HEK293 (cell line): Measurements from ENCODE around the gene SESN1.

ENCODE experiments used
- CTCF ChIA-PET: fragments of 350-600 bp; formaldehyde crosslinking; extraction: SDS; loops from one replicate; lab custom pipeline; 2021; ENCODE audit warnings: antibody characterized with exemption; lab: Yijun Ruan, JAX
- POLR2A ChIA-PET: fragments of 300-600 bp; formaldehyde crosslinking; extraction: SDS; loops from one replicate; lab custom pipeline; 2020; ENCODE audit warnings: antibody characterized with exemption, inconsistent platforms; lab: Yijun Ruan, JAX
- H3K27ac ChIP-seq: fragments of 200-500 bp; sonication (Bioruptor generic); 2 replicates; pipeline ENCODE4 v1.5.1; 2014; ENCODE audit warnings: low read depth, low read length, control low read depth, inconsistent platforms; ENCODE audit errors: extremely low read depth
- H3K36me3 ChIP-seq, 2 experiments: fragments of 200-500 bp in 1 of 2; sonication (Bioruptor generic) in 1 of 2; 1 replicate in 1 of 2; 2 replicates in 1 of 2; pipeline ENCODE4 v1.5.1; 2014 to 2017; ENCODE audit warnings: inconsistent platforms in 2 of 2, low read length in 2 of 2; ENCODE audit not compliant: control insufficient read depth in 2 of 2, insufficient read depth in 1 of 2
- H3K4me1 ChIP-seq: fragments of 200-500 bp; sonication (Bioruptor generic); 2 replicates; pipeline ENCODE4 v1.5.1; 2014; ENCODE audit warnings: mild to moderate bottlenecking, low read length, inconsistent platforms; ENCODE audit not compliant: control insufficient read depth, insufficient read depth
- H3K4me3 ChIP-seq: 2 replicates; pipeline ENCODE4 v1.5.1; 2011; ENCODE audit warnings: low read depth, mild to moderate bottlenecking, control low read depth, low read length, moderate library complexity
- H3K9me3 ChIP-seq: fragments of 200-500 bp; sonication (Bioruptor generic); 2 replicates; pipeline ENCODE4 v1.5.1; 2014; ENCODE audit warnings: low read depth, low read length, inconsistent platforms; ENCODE audit not compliant: control insufficient read depth, insufficient read depth
- IKZF3 ChIP-seq: fragments of 450-650 bp; IDR thresholded peaks from 2 replicates; pipeline ENCODE4 v1.5.0; 2018; ENCODE audit warnings: missing biosample characterization, mild to moderate bottlenecking, missing genetic modification characterization, moderate library complexity
- KLF17 ChIP-seq: fragments of 450-650 bp; formaldehyde crosslinking; IDR thresholded peaks from 2 replicates; pipeline ENCODE4 v1.5.1; 2016; ENCODE audit warnings: missing biosample characterization, missing genetic modification characterization
- PATZ1 ChIP-seq: fragments of 450-650 bp; formaldehyde crosslinking; IDR thresholded peaks from 2 replicates; pipeline ENCODE4 v1.5.1; 2016; ENCODE audit warnings: missing biosample characterization, missing genetic modification characterization
- PRDM1 ChIP-seq: fragments of 450-650 bp; formaldehyde crosslinking; IDR thresholded peaks from 2 replicates; pipeline ENCODE4; 2016; ENCODE audit warnings: missing biosample characterization, missing genetic modification characterization
- TRIM28 ChIP-seq: IDR thresholded peaks from 2 replicates; pipeline ENCODE4 v1.6.1; 2011; ENCODE audit warnings: low read length, control low read depth, borderline replicate concordance
- ZFP37 ChIP-seq: fragments of 450-650 bp; formaldehyde crosslinking; IDR thresholded peaks from 2 replicates; pipeline ENCODE4 v1.5.1; 2016; ENCODE audit warnings: missing biosample characterization, missing genetic modification characterization
- ZNF112 ChIP-seq: fragments of 450-650 bp; formaldehyde crosslinking; IDR thresholded peaks from 2 replicates; pipeline ENCODE4 v1.5.0; 2017; ENCODE audit warnings: missing biosample characterization, missing genetic modification characterization
- ZNF221 ChIP-seq: fragments of 450-650 bp; formaldehyde crosslinking; IDR thresholded peaks from 2 replicates; pipeline ENCODE4 v1.5.1; 2017; ENCODE audit warnings: missing biosample characterization, missing genetic modification characterization, borderline replicate concordance
- ZNF423 ChIP-seq: fragments of 450-650 bp; formaldehyde crosslinking; IDR thresholded peaks from 2 replicates; pipeline ENCODE4 v1.5.1; 2016; ENCODE audit warnings: missing biosample characterization, missing genetic modification characterization
- ZNF621 ChIP-seq: fragments of 450-650 bp; formaldehyde crosslinking; IDR thresholded peaks from 2 replicates; pipeline ENCODE4 v1.5.1; 2017; ENCODE audit warnings: missing biosample characterization, missing genetic modification characterization
- ZNF623 ChIP-seq: fragments of 450-650 bp; formaldehyde crosslinking; IDR thresholded peaks from 2 replicates; pipeline ENCODE4 v1.5.1; 2016; ENCODE audit warnings: missing biosample characterization, missing genetic modification characterization
- ZNF785 ChIP-seq: fragments of 450-650 bp; formaldehyde crosslinking; IDR thresholded peaks from 2 replicates; pipeline ENCODE4 v1.5.1; 2016; ENCODE audit warnings: missing biosample characterization, missing genetic modification characterization
- TF ChIP-seq, protein P1 (sequence below): fragments of 450-650 bp; formaldehyde crosslinking; IDR thresholded peaks from 2 replicates; pipeline ENCODE4 v1.5.1; 2016; ENCODE audit warnings: missing biosample characterization, missing genetic modification characterization
- TF ChIP-seq, protein P2 (sequence below): fragments of 450-650 bp; formaldehyde crosslinking; IDR thresholded peaks from 2 replicates; pipeline ENCODE4 v1.5.1; 2016; ENCODE audit warnings: missing biosample characterization, missing genetic modification characterization
- TF ChIP-seq, protein P3 (sequence below): fragments of 450-650 bp; formaldehyde crosslinking; IDR thresholded peaks from 2 replicates; pipeline ENCODE4 v1.5.1; 2016; ENCODE audit warnings: missing biosample characterization, missing genetic modification characterization

Gene SESN1

GRCh38 chr6:109008054-109008453 is 86.6 kb downstream of the SESN1 start:
- POLR2A ChIA-PET, result interaction anchor here (0.8 to 4.4 kb wide), 3 partner anchors 31 to 87 kb away, joined by 3 to 27 read pairs (median 3); partner anchors contain the start of genes CEP57L1 and SESN1
- CTCF ChIA-PET, result interaction anchor here (0.6 to 1.1 kb wide), 3 partner anchors 66 to 1421 kb away, joined by 3 read pairs; no protein-coding TSS in a partner anchor
- Histone ChIP-seq H3K9me3 (no peaks in the 10 kb centered on the region), H3K4me1 (peaks cover 27% of the 10 kb centered on the region), H3K4me3 (peak overlapping the region; percentile 97), H3K27ac (0 out of 2 replicates have a peak overlapping the region, but pooled peaks have one; percentile 0), H3K36me3 (no peaks in the 10 kb centered on the region)
- no peak for TF ChIP-seq KLF17
- TF ChIP-seq PRDM1 (tag by site-specific recombination), result peak; percentile 79
- TF ChIP-seq, all 188 proteins: peak for 1

GRCh38 chr6:109007521-109007920 is 87.1 kb downstream of the SESN1 start:
- Histone ChIP-seq H3K4me3 (peak overlapping the region; percentile 97), H3K9me3 (no peaks in the 10 kb centered on the region), H3K27ac (no peak overlapping the region), H3K4me1 (peaks cover 30% of the 10 kb centered on the region), H3K36me3 (no peaks in the 10 kb centered on the region)
- ChIA-PET CTCF (interaction anchor here (0.6 to 1.1 kb wide), 3 partner anchors 66 to 1421 kb away, joined by 3 read pairs; no protein-coding TSS in a partner anchor), POLR2A (interaction anchor here (0.7 to 4.4 kb wide), 3 partner anchors 60 to 418 kb away, joined by 3 to 27 read pairs (median 7); partner anchors contain the start of genes CEP57L1 and SESN1)
- TF ChIP-seq, protein P1, sequence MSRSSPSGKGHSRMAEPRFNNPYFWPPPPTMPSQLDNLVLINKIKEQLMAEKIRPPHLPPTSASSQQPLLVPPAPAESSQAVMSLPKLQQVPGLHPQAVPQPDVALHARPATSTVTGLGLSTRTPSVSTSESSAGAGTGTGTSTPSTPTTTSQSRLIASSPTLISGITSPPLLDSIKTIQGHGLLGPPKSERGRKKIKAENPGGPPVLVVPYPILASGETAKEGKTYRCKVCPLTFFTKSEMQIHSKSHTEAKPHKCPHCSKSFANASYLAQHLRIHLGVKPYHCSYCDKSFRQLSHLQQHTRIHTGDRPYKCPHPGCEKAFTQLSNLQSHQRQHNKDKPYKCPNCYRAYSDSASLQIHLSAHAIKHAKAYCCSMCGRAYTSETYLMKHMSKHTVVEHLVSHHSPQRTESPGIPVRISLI, result peak; percentile 78; the same call in 1 of the 2 replicates
- TF ChIP-seq, protein P2, sequence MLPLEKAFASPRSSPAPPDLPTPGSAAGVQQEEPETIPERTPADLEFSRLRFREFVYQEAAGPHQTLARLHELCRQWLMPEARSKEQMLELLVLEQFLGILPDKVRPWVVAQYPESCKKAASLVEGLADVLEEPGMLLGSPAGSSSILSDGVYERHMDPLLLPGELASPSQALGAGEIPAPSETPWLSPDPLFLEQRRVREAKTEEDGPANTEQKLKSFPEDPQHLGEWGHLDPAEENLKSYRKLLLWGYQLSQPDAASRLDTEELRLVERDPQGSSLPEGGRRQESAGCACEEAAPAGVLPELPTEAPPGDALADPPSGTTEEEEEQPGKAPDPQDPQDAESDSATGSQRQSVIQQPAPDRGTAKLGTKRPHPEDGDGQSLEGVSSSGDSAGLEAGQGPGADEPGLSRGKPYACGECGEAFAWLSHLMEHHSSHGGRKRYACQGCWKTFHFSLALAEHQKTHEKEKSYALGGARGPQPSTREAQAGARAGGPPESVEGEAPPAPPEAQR (tag by site-specific recombination), result no peak
- 0 out of 2 replicates have a peak, but pooled peaks have one; percentile 2 for TF ChIP-seq PRDM1 (tag by site-specific recombination)

- ChIA-PET POLR2A (no interaction called here), CTCF (interaction anchor here (1.3 kb wide), 1 partner anchor 180 kb away, joined by 3 read pairs; no protein-coding TSS in a partner anchor)
- H3K4me1 ChIP-seq, result peaks cover 37% of the 10 kb centered on the region
- H3K36me3 ChIP-seq, result peaks cover 0 to 3% of the 10 kb centered on the region in 2 experiments; a peak in 1 of 3 replicates
- TF ChIP-seq ZNF621 (tag by site-specific recombination) (no peak), TRIM28 (peak; percentile 52; the same call in 1 of the 2 replicates)
- no peaks in the 10 kb centered on the region for H3K9me3 ChIP-seq
- no peak overlapping the region for H3K4me3 ChIP-seq
- no peak overlapping the region for H3K27ac ChIP-seq
Measured at GRCh38 chr6:109006818-109007217, 87.8 kb downstream of the SESN1 start.

- POLR2A ChIA-PET, result no interaction called here
- Histone ChIP-seq H3K4me3 (no peak overlapping the region), H3K27ac (no peak overlapping the region), H3K36me3 (peaks cover 20 to 35% of the 10 kb centered on the region in 2 experiments; a peak in 2 of 3 replicates), H3K9me3 (no peaks in the 10 kb centered on the region), H3K4me1 (peaks cover 43% of the 10 kb centered on the region)
- TF ChIP-seq ZNF112 (tag by site-specific recombination), result no peak
- no peak for TF ChIP-seq ZNF785 (tag by site-specific recombination)
- TF ChIP-seq ZNF623 (tag by site-specific recombination), result no peak
- TF ChIP-seq IKZF3 (tag by site-specific recombination), result no peak
- TF ChIP-seq ZNF221 (tag by site-specific recombination), result no peak
- TF ChIP-seq, protein P3, sequence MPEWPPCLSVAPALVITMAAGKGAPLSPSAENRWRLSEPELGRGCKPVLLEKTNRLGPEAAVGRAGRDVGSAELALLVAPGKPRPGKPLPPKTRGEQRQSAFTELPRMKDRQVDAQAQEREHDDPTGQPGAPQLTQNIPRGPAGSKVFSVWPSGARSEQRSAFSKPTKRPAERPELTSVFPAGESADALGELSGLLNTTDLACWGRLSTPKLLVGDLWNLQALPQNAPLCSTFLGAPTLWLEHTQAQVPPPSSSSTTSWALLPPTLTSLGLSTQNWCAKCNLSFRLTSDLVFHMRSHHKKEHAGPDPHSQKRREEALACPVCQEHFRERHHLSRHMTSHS (tag by site-specific recombination), result no peak
- no peak for TF ChIP-seq ZNF423 (tag by site-specific recombination)
- TF ChIP-seq PATZ1 (tag by site-specific recombination), result no peak
- no peak for TF ChIP-seq ZFP37
- TF ChIP-seq, protein P1, result no peak
- CTCF ChIA-PET, result interaction anchor here (0.5 kb wide), 1 partner anchor 433 kb away, joined by 3 read pairs; no protein-coding TSS in a partner anchor
Measured at GRCh38 chr6:109002882-109003281, 91.8 kb downstream of the SESN1 start.
